ENCODE data around the gene CBR3.
"Not testable (repeated sequence)": the region's sequence is repeated elsewhere in the genome, so short reads cannot be mapped to it uniquely, and the experiment has no call there.

- not testable (repeated sequence) for TF ChIP-seq CTCF (conservative IDR thresholded peaks at IDR 0.05 in 1 of 2, IDR thresholded peaks at IDR 0.05 in 1 of 2; ENCODE audit: extremely low read depth in 1 of 2, insufficient read depth in 1 of 2, low read depth in 1 of 2, low read length in 2 of 2); EZH2 (IDR thresholded peaks at IDR 0.05; ENCODE audit: borderline replicate concordance, low read length)
Measured at GRCh38 chr21:36130414-36130762, 4.5 kb upstream of the CBR3 start.
